GM19467 (cell line): ENCODE data around the gene PHF2.

Experiments
- ATAC-seq: cut with Tn5 transposase; IDR thresholded peaks from one replicate; pipeline ENCODE4 v1.9.1; 2021; ENCODE audit warnings: mild to moderate bottlenecking, moderate library complexity; ENCODE audit not compliant: unreplicated experiment

Gene PHF2

DNA sequence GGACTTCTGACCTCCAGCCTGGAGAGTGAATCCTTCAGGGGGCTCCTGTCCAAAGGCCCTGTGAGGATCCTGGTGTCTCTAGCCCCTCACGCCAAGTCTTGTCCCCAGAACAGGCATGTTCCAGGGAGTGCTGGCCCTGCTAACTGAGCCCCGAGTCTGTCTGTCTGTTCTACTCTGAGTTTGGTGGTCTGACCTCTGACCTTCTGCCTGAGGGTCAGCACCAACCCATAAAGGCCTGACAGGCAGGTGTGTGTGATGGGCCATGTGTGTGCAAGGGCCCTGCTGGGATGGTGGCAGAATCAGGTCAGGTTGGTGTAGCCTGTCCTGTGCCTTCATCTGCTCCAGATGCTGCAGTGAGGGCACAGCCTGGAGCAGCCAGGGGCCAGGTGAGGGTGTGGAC is 46.3 kb downstream of the PHF2 start:
- no peak for ATAC-seq

DNA sequence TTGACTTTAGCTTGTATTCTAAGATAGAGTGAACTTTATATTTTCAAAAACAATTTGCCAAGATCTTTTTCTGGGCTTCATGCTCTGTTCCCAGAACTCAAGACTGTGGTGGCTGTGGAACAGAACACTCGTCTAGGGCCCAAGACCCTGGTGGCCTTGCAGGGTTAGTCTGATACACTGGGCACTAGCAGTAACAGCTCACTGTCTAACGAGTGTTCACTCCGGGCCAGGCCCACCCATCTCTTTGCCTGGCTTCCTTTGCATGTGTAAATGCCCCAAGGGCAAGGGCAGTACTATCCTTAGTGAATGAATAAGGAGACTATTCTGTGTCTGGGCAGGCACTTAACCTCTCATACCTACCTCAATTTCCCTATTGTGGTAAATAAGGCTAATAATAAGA is 47.4 kb downstream of the PHF2 start:
- ATAC-seq = no peak

DNA sequence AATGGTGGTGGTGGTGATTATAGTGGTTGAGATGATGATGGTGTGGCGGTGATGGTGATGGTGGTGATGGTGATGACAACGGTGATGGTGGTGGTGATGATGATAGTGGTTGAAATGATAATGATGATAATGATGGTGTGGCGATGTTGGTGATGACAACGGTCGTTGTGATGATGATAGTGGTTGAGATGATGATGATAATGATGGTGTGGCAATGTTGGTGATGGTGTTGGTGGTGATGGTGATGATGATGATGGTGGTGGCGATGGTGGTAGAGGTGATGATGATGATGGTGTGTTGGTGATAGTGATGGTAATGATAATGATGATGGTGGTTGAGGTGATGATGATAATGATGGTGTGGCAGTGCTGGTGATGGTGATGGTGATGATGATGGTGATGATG is 48.0 kb downstream of the PHF2 start:
- ATAC-seq = no peak

DNA sequence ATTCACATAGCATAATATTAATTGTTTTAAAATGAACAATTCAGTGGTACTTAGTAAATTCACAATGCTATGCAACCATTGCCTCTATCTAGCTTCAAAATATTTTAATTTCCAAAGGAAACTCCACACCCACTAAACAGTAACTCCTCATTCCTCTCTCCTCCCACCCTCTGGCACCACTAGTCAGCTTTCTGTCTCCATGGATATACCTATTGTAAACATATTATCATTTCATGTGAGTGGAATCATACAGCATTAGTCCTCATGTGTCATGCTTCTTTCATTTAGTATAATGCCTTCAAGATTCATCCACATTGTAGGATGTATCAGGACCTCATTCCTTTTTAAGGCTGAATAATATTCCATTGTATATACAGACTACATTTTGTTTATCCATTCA is 48.6 kb downstream of the PHF2 start:
- no peak for ATAC-seq

DNA sequence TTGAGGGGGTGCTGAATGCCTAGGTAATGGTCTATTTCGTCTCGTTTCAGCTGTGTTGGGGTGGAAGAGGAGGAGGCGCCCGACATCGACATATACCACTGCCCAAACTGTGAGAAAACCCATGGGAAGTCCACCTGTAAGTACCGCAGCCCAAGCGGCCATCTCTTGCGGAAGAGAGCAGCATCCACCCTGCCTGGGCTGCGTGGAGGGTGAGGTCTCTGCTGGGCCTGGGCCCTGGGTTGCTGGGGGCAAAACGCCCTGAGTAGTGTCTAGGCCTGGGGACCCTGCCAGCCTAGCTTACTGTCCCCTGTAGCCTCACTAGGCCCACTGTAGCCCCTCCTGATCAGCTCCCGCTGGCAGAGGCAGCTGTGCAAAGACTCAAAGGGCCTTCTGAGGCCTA is 53.5 kb downstream of the PHF2 start:
- ATAC-seq = no peak

DNA sequence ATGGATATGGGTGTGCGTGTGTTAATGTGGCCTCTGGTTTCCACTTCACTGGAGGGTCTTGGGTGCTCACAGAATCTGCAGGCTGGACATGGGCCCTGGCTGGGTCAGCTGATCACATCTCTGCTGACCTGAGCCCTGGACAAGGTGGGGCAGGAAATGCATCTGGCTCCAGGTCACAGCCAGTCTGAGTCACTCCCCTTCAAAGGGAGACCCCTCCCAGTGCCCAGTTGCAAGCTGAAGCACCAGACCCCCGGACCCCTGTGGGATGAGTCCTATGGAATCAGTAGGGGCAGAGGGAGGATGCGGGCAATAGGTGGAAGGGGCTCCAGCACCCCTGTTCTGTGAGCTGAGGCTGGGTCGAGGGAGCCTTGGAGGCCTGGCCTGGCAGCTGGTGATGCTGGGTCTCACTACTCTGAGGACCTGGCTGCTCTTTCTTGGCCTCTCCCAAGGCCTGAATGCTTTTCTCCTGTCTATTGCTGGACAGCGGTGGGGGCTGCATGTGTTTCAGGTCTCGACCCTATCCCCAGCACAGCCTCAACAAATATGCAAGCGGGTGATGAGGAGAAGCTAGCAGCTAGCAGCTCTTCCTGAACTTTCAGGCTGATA is 54.5 kb downstream of the PHF2 start:
- ATAC-seq = no peak

DNA sequence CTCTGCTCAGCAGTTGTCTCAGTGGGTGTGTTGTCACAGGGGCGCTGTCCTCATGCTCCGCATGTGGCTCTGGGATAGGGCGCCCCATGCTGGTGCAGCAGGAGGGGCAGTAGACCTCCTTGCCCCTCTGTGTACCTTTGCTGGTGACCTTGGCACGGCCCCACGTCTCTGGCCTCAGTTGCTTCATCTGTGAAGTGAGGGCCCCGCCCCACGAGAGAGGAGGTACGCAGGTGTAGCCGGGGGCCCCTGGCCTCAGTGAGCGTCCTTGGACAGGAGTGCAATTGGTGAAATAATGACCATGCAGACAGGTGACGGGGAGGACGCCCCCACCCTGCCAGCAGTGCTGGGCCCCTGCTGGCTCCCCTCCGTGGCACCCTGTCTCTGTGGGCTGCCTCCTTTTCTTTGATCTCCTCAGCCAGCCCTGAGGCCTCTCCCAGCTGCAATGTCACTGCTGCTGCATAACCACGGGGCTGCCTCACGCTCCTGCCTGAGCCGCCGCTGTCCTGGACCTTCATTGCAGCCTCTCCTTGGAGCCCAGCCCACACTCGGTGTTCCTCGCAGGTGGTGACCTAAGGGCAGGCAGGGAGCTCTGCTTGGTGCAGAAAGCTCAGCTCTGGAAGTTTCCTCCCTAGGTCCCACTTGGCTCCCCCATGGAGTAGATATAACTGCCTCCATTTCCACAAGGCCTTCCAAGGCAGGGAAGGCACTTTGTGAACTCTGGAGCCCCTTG is 57.3 kb downstream of the PHF2 start:
- no peak for ATAC-seq

DNA sequence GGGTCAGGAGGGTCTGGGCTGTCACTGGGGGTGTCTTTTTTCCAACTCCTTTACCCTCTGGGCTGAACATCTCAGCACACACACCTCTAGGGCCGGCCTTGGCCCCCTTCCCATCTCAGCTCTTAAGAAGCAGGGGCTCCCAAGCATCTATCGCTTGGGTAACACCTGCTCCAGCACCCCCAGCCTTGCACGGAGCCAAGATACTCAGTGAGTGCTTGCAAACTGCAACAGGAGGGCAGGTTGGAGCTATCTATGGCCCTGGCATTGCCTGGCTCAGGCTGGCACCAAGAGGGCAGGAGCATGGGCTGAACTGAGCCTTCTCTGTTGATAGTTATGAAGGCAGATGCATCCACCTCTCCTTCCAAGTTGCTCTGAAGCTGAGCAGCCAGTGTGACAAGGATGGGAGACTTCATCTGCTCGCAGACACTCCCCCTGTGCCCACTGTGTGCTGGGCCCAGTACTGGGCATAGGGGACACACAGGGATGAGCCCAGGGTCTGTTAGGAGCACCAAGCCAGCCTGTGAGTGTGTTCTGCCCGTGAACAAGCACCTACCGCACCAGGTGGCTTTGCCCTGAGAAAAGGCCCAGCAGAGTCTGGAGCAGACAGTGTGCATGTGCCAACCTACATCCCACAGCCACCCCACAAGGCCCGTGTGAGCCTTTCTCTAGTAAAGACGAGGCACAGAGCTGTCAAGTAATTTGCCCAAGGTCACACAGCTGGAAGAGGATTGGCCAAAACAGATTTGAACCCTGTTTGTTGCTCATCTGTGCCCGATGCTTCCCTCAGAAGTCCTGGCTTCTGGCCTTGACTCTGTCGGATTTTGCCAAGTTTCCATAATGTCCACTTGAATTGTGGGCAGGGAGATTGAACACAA is 58.2 kb downstream of the PHF2 start:
- ATAC-seq = no peak

DNA sequence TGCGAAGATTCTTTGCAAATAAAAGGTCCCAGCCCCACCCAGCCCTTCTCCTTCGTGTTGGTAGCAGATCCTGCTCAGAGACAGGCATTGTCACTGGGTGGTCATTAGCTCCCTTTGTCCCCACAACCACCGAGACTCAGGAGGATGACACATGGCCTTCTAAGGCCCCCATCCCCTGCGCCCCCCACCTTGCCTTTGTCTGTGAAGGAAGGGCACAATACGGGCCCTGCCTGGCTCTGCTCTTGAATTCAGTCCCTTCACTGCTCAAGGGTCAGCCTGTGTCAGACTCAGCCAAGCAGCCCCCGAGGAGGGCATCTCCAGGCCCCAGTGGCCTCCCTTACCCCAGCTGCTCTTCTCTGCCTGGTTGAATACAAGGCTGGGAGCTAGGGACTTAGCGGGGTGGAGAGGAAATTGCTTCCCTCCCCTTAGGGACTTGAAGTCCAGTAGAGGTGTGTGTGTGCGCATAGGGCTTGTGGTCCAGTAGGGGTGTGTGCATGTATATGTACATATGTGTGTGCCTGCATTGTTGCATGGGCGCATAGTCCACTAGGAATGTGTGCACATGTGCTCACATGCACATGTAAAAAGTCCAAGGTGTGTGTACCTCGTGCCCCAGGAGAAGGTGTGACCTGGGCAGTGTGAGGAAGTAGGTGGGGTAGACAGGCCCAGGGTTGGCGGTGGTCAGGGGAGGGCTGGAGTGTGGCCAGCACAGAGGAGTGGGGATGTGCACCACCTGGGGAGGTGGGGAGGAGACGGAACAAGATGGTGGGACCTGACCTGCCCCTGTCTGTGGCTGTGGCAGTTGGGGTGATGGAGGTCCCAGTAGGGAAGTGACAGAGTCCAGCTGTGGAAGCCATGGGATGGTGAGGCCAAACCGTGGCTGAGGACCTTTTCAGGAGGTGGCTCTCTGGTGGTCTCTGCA is 59.1 kb downstream of the PHF2 start:
- ATAC-seq = no peak

DNA sequence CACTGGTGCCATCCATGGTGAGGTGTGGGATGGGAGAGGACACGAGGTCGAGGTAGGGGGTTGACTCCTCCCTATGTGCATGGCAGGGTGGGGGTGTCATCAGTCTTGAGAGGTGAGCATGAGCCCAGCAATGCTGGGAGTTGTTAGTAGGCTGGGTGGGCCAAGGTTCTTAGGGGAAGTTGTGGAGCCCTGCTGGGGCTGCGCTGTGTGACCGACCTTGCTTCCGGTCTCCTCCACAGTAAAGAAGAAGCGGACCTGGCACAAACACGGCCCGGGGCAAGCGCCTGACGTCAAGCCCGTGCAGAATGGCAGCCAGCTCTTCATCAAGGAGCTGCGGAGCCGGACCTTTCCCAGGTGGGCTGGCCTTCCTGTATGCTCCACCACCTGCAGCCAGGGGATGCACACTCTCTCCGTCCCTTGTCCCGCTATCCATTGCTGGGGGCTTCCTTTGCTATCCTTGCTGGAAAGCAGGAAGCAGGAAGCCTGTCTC is 59.8 kb downstream of the PHF2 start:
- no peak for ATAC-seq

DNA sequence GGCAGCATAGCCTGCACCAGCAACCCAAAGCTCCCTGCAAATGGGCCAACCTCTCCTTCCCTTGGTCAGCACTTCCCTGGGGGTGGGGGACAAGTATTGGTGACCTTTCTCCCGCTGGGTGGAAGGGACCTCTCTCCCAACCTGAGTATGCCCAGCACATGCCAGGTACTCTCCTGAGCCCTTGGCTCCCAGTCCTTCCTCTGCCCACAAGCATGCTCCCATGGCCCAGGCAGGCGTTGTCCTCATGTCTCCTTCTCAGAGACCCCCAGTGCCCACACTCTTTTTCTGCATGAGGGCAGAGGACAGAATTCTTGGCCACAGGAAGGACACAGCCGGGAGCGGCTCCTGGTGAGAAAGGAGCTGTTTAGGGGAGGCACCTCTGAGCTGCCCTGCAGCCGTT is 60.3 kb downstream of the PHF2 start:
- ATAC-seq = no peak

DNA sequence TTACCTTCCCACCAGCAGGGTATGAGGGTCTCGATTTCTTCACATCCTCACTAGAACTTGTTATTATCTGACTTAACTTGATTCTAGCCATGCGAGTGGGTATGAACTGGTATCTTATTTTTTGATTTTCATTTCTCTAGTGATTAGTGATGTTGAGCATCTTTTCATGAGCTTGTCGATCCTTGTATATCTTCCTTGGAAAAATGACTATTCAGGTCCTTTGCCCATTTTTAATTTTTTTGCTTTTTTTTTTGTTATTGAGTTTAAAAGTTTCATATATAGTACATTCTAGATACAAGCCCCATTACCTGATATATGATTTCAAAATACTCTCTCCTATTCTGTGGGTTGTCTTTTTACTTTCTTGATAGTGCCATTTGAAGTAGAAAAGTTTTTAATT is 61.5 kb downstream of the PHF2 start:
- no peak for ATAC-seq

DNA sequence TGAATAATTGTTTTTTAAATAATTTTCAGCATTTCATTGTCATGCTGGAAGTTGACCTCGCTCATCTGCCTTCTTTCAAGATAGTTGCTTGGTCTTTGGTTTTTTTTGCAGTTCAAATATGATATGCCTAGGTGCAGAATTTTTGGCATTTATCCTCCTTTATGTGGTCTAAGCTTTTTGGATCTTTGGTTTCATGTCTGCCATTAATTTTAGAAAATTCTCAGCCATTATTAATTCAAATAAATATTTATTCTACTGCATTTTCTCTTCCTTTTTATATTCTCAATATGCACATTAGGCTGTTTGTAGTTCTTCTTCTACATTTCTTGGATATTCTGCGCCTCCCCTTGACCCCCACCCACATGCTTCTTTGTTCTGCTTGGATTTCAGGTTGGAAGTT is 63.6 kb downstream of the PHF2 start:
- ATAC-seq = no peak

DNA sequence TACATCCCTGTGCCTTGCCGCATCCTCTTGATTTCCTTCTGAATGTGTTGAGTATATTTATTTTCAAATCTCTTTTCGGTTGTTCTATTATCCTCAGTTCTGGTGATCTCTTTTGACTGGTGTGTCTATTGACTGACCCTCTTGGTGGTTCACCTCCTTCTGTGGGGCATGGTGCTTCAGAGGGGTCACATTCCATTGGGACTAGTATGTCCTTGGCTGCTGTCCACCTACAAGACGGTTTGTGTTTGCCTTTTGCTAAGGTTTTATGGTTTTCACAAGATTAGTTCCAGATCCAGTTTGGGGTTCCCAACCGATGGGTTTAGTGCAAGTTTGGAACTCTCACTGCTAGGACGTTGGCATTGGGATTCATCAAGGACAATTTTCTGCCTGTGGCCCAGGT is 66.6 kb downstream of the PHF2 start:
- no peak for ATAC-seq

DNA sequence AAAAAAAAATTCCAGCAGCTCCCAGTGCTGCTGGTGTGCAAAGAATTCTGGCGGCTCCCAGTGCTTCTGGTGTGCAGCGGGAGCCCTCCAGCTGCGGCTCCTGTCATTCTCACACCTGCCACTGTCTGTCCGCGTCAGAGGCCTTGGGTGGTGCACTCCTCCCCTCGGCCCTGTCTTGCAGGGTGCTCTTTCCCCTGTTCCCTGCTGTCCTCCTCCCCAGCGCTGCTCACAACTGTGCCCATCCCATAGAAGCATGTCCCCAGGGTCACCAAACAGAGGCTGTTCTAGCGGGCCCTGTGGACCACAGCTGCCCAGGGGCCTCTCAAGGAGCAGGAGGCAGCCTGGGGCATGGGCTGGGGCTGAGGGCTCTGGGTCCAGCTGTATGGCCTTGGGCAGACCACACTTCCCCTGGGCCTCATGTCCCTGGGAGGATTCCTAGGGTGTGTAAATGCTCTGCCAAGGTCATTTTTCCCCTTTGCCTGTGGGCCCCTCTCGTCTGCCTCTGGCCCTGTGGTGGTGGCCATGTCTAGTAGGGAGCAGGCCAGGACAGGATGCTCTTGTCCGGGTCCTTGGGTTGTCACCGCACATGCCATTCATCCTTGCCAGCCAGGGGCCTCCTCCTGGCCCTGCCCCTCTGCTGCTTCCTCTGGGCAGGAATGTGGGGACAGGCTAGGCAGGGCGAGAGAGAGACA is 68.2 kb downstream of the PHF2 start:
- ATAC-seq = no peak

DNA sequence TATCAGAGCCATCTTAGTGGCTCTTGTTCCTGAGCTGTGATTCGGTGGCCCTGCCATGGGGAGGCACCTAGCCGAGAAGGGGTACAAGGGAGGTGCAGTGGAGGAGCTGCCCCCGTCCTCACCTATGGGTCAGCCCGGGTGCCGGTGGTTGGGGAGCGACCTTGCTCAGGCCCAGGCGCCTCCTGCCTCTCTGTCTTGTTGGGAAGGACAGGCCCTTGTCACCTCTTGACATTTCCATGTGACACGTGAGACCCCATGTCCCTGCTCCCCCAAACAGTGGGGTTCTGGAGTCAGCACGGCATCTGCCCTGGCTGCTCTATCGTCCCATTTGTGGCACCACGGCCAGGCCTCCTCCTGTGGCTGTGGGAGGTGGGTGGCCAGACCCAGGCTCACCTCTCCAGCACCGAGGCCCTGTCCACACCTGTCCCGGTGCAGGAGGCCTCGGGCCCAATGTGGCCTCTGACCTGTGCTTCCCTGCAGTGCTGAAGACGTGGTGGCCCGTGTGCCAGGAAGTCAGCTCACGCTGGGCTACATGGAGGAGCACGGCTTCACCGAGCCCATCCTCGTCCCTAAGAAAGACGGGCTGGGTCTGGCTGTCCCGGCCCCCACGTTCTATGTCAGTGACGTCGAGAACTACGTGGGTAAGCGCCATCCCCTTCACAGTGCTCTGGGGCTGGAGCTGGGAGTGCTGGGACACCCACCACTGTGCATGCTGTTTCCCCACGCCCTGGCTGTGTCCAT is 68.9 kb downstream of the PHF2 start:
- no peak for ATAC-seq

DNA sequence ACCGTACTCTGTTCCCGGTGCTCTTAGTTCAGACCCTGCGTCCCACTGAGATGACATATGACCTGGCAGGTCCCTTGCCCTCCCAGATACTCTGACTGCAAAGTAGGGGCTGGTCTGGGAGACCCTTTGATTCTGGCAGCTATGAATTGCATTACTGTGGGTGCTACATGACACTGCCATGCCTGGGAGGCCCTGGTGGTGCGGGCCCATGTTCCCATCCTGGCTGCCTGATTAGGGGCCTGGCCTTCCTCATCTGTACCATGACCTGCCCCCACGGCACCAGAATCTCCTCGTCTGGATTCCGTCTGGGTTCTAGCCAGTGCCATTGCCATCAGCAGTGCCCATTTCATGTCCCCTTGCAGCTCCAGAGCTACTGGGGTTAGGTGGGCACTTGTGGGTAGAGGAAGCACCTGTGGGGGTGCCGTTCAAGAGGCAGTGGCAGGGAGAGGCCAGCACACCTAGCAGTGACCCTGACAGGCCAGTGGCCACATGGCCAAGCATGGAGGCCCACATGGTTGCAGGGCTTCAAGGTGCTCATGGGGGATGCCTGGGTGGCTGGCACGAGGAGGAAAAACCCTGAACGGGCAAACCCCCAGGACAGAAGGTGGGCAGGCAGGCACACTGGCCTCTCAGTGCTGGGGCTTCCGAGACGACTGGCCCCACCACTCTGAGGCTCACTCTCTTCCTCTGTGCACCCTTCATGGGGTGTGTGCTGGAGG is 69.7 kb downstream of the PHF2 start:
- ATAC-seq = no peak

DNA sequence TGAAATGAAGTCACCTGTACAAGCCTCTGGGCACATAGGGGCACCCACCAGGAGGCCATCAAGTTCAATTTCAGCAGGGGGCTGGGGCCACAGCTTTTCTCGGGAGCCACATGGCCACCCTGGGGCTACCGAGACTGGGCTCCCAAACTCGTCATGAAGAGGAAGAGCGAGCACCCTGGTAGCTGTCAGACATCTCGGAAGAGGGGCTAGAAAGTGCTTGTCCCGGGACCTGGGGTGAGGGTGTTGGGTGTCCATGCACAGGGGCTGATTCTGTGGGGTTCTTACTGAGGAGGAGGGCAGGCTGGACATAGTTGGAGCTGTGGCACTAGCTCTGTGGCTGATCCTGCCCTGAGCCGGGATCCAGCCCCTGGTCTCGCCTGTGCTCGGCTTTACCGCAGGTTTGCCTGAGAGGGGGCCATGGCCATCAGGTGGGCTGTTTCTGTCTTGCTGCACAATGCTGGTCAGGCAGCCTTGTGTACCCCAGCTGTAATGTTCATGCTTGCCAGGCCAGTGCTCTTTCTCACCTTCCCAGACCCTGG is 70.3 kb downstream of the PHF2 start:
- no peak for ATAC-seq

DNA sequence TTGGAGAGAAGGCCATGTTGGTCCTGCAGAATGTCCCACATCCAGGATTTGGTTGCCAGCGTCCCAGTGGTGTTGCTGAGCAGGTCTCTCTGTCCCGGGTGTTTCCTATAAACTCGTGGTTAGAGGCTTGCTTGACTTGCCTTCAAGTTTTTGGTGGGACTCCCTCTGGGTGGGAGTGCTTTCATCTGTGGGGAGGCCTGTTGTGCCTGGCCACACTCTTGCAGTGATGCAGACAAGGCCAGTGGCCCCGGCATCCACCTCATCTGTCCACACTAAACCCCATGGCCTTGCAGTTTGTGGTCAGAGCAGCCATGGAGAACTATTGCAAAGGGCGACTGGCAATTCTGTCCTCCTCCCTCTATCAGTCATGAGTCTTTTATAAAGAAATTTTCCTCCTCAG is 71.8 kb downstream of the PHF2 start:
- ATAC-seq = no peak
